Neutrophil (primary cell): ENCODE data around the gene DOK7.

Source experiments
- H3K27ac ChIP-seq: fragments of 200-600 bp; sonication (generic); 2 replicates; pipeline ENCODE4 v1.5.1; 2016; ENCODE audit warnings: mild to moderate bottlenecking, moderate library complexity
- H3K27me3 ChIP-seq: fragments of 200-600 bp; sonication (generic); 2 replicates; pipeline ENCODE4 v1.6.0; 2016; ENCODE audit warnings: mild to moderate bottlenecking
- H3K36me3 ChIP-seq: fragments of 200-600 bp; sonication (generic); 2 replicates; pipeline ENCODE4 v1.5.1; 2017
- H3K4me1 ChIP-seq, 2 experiments: fragments of 200-600 bp in 1 of 2; sonication (generic) in 1 of 2; 1 replicate in 1 of 2; 2 replicates in 1 of 2; pipeline versions ENCODE4 v1.5.1 to v1.6.1; 2013 to 2016; ENCODE audit warnings: low read depth in 1 of 2, low read length in 1 of 2, mild to moderate bottlenecking in 1 of 2, moderate library complexity in 1 of 2; ENCODE audit not compliant: control insufficient read depth in 1 of 2, insufficient read depth in 1 of 2
- H3K4me3 ChIP-seq, 2 experiments: fragments of 200-600 bp in 1 of 2; sonication (generic) in 1 of 2; 1 replicate in 1 of 2; 2 replicates in 1 of 2; pipeline ENCODE4 v1.5.1; 2013 to 2016; ENCODE audit warnings: low read depth in 1 of 2, low read length in 1 of 2, mild to moderate bottlenecking in 1 of 2, moderate library complexity in 1 of 2
- H3K9me3 ChIP-seq: fragments of 200-600 bp; sonication (generic); 2 replicates; pipeline ENCODE4 v1.5.1; 2016
- TF ChIP-seq, protein P1 (sequence below): fragments of 200-600 bp; sonication (generic); IDR thresholded peaks from 2 replicates; pipeline ENCODE4 v1.5.1; 2016; ENCODE audit warnings: antibody characterized with exemption

DOK7 gene

DNA sequence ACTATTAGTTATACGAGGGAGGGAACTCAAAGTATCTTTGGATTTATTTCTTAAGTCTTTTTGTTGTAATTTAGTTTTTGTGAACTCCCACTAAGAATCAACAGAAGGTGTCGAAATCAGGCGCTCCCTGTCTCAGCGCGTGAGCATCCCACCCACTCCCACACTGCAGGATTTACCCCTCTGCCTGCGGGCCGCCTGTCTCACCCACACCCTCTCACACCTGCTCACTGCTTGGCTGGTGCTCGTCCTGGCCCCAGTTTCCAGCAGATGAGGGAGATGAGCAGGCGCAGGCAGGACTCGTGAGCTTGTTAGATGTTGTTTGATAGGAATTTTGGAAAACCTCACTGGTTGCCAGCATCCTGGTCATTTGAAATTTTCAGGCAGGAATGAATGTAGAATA lies 42.1 kb upstream of the DOK7 start:
- no peaks in the 10 kb centered on the region for H3K4me1 ChIP-seq
- no peak overlapping the region for H3K4me3 ChIP-seq
- no peak overlapping the region for H3K27ac ChIP-seq
- no peaks in the 10 kb centered on the region for H3K9me3 ChIP-seq
- H3K36me3 ChIP-seq: no peaks in the 10 kb centered on the region
- TF ChIP-seq, protein P1, sequence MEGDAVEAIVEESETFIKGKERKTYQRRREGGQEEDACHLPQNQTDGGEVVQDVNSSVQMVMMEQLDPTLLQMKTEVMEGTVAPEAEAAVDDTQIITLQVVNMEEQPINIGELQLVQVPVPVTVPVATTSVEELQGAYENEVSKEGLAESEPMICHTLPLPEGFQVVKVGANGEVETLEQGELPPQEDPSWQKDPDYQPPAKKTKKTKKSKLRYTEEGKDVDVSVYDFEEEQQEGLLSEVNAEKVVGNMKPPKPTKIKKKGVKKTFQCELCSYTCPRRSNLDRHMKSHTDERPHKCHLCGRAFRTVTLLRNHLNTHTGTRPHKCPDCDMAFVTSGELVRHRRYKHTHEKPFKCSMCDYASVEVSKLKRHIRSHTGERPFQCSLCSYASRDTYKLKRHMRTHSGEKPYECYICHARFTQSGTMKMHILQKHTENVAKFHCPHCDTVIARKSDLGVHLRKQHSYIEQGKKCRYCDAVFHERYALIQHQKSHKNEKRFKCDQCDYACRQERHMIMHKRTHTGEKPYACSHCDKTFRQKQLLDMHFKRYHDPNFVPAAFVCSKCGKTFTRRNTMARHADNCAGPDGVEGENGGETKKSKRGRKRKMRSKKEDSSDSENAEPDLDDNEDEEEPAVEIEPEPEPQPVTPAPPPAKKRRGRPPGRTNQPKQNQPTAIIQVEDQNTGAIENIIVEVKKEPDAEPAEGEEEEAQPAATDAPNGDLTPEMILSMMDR: no peak
- H3K27me3 ChIP-seq: no peaks in the 10 kb centered on the region

DNA sequence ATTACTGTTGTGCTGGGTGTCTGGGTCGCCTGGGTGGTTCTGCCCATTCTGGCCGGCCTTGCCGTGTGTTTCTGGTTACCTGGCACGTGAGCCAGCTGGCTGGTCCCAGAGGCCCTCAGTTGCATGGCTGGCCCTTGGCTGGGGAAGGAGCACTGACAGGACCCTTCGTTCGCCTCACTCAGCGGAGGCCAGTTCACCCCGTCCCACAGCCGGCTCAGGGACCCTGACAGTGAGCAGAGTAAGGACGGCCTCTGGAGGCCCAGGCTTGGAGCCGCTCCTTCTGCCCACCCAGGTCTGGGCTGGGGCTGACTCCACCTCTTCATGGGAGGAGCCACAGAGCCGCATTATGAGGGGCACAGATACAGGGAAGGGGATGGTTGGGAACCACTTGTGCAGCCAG lies 41.6 kb upstream of the DOK7 start:
- no peaks in the 10 kb centered on the region for H3K9me3 ChIP-seq
- no peaks in the 10 kb centered on the region for H3K27me3 ChIP-seq
- no peak overlapping the region for H3K27ac ChIP-seq
- H3K4me1 ChIP-seq: no peaks in the 10 kb centered on the region
- H3K4me3 ChIP-seq: no peak overlapping the region
- no peaks in the 10 kb centered on the region for H3K36me3 ChIP-seq
- TF ChIP-seq, protein P1: no peak

DNA sequence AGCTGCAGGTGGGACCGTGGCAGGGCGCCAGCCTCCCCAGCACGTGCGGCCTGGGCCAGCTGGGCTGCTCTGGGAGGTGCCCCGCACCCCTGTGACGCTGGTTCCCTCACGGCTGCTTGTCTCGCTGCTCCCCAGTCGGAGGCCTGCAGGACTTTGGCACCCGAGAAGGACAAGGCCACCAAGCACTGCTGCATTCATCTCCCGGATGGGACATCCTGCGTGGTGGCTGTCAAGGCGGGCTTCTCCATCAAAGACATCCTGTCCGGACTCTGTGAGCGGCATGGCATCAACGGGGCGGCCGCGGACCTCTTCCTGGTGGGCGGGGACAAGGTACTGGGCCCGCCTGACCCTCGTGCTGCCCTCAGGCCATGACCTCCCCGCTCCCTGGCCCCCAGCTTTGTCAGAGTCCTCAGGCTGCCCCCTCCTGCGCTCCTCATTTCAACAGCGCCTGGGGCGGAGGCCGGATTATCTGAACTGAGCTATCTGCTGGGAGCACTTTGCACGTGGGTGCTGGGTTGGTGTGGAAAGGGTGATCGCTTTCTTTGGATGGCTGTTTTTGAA lies 40.8 kb upstream of the DOK7 start:
- H3K27ac ChIP-seq: no peak overlapping the region
- TF ChIP-seq, protein P1: no peak
- no peak overlapping the region for H3K4me3 ChIP-seq
- H3K4me1 ChIP-seq: no peaks in the 10 kb centered on the region
- no peaks in the 10 kb centered on the region for H3K27me3 ChIP-seq
- no peaks in the 10 kb centered on the region for H3K9me3 ChIP-seq
- H3K36me3 ChIP-seq: no peaks in the 10 kb centered on the region

DNA sequence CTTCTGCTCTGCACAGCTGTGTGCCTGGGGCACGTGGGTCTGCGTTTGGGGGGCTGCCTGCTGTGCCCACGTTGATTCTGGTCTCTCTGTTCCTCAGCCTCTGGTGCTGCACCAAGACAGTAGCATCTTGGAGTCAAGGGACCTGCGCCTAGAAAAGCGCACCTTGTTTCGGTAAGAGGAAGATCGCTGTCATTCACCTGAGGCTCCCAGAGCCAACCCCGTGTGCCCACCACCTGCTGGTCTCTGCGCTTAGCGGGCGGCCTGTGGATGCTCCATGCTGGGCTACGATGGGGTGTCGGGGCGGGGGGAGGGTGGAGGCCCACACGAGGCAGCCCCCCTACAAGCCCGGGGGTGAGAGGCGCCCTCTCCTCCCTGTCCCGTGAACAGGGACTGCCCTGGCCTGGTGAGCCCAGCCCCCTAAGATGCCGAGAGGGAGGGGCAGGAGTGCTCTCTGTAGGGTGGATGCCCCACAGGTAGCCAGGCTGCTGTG lies 40.3 kb upstream of the DOK7 start:
- H3K4me1 ChIP-seq: no peaks in the 10 kb centered on the region
- no peak overlapping the region for H3K27ac ChIP-seq
- TF ChIP-seq, protein P1: no peak
- H3K4me3 ChIP-seq: no peak overlapping the region
- no peaks in the 10 kb centered on the region for H3K27me3 ChIP-seq
- H3K9me3 ChIP-seq: no peaks in the 10 kb centered on the region
- no peaks in the 10 kb centered on the region for H3K36me3 ChIP-seq

DNA sequence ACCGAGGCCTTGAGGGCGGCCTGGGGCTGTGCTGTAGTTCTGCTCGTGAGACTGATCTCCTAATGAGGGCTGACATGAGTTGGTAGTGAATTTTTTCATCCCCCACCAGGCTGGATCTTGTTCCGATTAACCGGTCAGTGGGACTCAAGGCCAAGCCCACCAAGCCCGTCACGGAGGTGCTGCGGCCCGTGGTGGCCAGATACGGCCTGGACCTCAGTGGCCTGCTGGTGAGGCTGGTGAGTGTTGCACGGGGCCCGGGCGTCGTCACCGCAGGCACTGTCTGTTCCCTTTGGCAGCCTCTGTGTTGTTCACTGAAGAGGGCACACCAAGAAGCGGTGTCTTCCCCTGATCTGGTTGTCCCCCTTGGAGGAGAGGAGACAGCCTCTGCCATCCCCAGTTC lies 39.7 kb upstream of the DOK7 start:
- H3K27ac ChIP-seq: no peak overlapping the region
- TF ChIP-seq, protein P1: no peak
- H3K9me3 ChIP-seq: no peaks in the 10 kb centered on the region
- no peaks in the 10 kb centered on the region for H3K36me3 ChIP-seq
- H3K27me3 ChIP-seq: no peaks in the 10 kb centered on the region
- H3K4me3 ChIP-seq: no peak overlapping the region
- H3K4me1 ChIP-seq: no peaks in the 10 kb centered on the region
